Kidney epithelial cell (primary cell): ENCODE results near the gene CASP3. TPM values are rescaled to one million over a fixed set of nuclear protein-coding genes. Genes with fewer than 3 reads are reported as not detected.

ENCODE experiments used
- DNase-seq: peaks from one replicate; pipeline ENCODE4 v3.0.0-alpha.2; 2010; ENCODE audit warnings: low read depth
- H3K27me3 ChIP-seq: 2 replicates; pipeline ENCODE4 v1.6.0; 2011; ENCODE audit warnings: low read length; ENCODE audit not compliant: control insufficient read depth, insufficient read depth
- H3K36me3 ChIP-seq: 2 replicates; pipeline ENCODE4 v1.5.1; 2011; ENCODE audit warnings: low read length; ENCODE audit not compliant: control insufficient read depth, insufficient read depth
- H3K4me3 ChIP-seq: 2 replicates; pipeline ENCODE4 v1.5.1; 2011; ENCODE audit warnings: low read depth, mild to moderate bottlenecking, control low read depth, low read length
- CTCF ChIP-seq: IDR thresholded peaks from 2 replicates; pipeline ENCODE4 v1.5.1; 2011; ENCODE audit warnings: mild to moderate bottlenecking, moderate library complexity, low read length, control low read depth, inconsistent platforms; ENCODE audit not compliant: insufficient read depth, poor library complexity, severe bottlenecking
- total RNA-seq: library from RNA; depleted of rRNA; stranded (reverse); fragments of >200 nt; gene quantifications from 2 replicates; pipeline ENCODE4 v1.2.3, GENCODE V29; 2015

CASP3 gene
- total RNA-seq, 1 donor from 2014 or later = 51.0 TPM

- DNase-seq = no peak
- no peak for TF ChIP-seq CTCF
- Histone ChIP-seq H3K36me3 (peaks cover 1% of the 10 kb centered on the region), H3K4me3 (no peak overlapping the region), H3K27me3 (no peaks in the 10 kb centered on the region)
These were observed 26.7 kb upstream of the CASP3 start for GRCh38 chr4:184675821-184676492.

GRCh38 chr4:184675018-184675417 lies 25.8 kb upstream of the CASP3 start:
- no peak for TF ChIP-seq CTCF
- H3K4me3 ChIP-seq = no peak overlapping the region
- H3K27me3 ChIP-seq = no peaks in the 10 kb centered on the region
- DNase-seq = no peak
- H3K36me3 ChIP-seq = peaks cover 1% of the 10 kb centered on the region

GRCh38 chr4:184674011-184674410 lies 24.8 kb upstream of the CASP3 start:
- DNase-seq = no peak
- Histone ChIP-seq H3K27me3 (no peaks in the 10 kb centered on the region), H3K4me3 (no peak overlapping the region), H3K36me3 (peaks cover 1% of the 10 kb centered on the region)
- TF ChIP-seq CTCF = no peak

GRCh38 chr4:184672741-184673140 lies 23.5 kb upstream of the CASP3 start:
- H3K27me3 ChIP-seq = no peaks in the 10 kb centered on the region
- DNase-seq = no peak
- no peak for TF ChIP-seq CTCF
- peaks cover 1% of the 10 kb centered on the region for H3K36me3 ChIP-seq
- H3K4me3 ChIP-seq = no peak overlapping the region

GRCh38 chr4:184671101-184671500 lies 21.9 kb upstream of the CASP3 start:
- H3K27me3 ChIP-seq = no peaks in the 10 kb centered on the region
- no peak overlapping the region for H3K4me3 ChIP-seq
- peaks cover 3% of the 10 kb centered on the region for H3K36me3 ChIP-seq
- no peak for DNase-seq
- no peak for TF ChIP-seq CTCF

- Histone ChIP-seq H3K27me3 (no peaks in the 10 kb centered on the region), H3K36me3 (peaks cover 3% of the 10 kb centered on the region), H3K4me3 (no peak overlapping the region)
- TF ChIP-seq CTCF = no peak
- DNase-seq = no peak
These were observed 20.0 kb upstream of the CASP3 start for GRCh38 chr4:184669251-184669650.
